Inflammatory macrophage treated with lipopolysaccharide for 4 hours (primary cell): ENCODE data around the gene ARTN.

Experiments used
- DNase-seq: peaks from one replicate; pipeline ENCODE4 v3.0.0-alpha.2; 2020

The ARTN gene, protein sequence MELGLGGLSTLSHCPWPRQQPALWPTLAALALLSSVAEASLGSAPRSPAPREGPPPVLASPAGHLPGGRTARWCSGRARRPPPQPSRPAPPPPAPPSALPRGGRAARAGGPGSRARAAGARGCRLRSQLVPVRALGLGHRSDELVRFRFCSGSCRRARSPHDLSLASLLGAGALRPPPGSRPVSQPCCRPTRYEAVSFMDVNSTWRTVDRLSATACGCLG

DNA sequence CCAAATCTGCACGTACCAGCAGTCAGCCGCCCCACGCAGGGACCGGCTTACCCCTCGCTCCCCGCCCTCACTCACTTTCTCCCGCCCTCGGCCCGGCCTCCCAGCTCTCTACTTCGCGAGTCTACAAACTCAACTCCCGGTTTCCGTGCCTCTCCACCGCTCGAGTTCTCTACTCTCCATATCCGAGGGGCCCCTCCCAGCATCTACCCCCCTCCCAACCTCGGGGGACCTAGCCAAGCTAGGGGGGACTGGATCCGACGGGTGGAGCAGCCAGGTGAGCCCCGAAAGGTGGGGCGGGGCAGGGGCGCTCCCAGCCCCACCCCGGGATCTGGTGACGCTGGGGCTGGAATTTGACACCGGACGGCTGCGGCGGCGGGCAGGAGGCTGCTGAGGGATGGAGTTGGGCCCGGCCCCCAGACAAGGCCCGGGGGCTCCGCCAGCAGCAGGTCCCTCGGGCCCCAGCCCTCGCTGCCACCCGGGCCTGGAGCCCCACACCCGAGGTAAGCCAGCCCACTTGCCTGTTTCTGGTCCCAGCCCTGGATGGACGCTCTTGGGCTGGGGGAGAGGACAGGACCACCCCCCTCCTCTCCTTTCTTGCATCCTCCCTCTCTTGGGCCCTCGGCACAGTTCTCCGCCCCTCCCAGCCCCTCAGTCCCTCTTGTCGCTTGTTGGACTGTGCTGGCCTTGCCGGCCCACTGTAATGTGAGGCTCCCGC is at the start of gene ARTN:
TSS of gene ARTN (plus strand) at position 416 of the 715 bp plus-strand sequence. CDS start 1,856 bp downstream, outside the sequence.
- no peak for DNase-seq

GRCh38 chr1:43885279-43885801 is 48.3 kb upstream of the ARTN start:
- DNase-seq, result no peak

DNA sequence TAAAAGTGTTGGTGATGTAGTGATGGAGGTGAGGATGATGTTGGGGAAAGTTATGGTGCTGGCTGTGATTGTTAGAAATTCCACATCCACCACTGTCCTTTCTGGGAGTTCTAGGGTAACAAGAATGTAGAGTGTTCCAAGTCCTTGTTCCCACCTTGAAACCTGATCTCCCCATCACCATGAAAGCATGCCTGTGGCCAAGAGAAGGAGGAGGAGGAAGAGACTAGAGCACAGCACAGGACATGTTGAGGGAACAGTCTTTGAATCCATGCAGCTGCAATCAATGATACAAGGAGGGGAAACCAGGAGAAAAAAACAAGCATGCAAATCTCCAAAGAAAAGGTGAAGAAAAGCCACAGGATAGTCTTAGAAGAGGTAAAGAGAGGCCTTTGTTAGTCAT is 45.9 kb upstream of the ARTN start:
- DNase-seq, result no peak

DNA sequence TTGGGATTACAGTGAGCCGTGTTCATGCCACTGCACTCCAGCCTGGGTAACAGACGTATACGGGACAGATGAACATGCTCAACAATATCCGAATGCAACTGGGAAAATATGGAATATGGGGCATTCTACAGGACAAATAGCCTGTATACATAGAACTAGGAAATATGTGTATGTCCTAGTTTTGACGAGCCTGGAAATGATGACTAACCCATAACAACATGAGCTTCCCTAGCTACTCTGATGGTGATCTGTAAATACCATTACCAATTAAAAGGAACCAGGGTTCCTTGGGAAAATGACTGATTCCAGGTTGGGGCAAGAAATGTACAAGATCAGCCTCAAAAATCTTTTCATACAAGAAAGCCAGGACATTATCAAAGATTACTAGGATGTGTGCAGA is 42.8 kb upstream of the ARTN start:
- no peak for DNase-seq

DNA sequence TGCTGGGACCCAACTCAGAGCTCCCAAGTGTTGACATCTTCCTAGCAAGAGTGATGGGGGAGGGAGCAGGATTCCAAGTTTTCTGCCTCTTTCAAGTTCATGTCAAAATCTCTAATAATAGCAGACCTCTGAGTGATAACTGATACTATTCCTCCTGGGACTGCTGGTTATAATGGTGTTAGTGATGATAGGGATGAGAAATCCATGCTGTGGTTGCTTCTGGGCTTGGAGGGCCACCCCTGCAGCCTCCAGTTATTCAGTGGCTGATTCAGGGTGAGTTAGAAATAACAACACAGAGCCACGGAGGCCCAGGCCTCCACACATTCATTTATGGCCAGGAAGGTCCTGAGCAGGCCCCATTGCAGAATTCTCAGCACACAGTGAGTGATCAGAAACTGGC is 40.6 kb upstream of the ARTN start:
- no peak for DNase-seq

GRCh38 chr1:43898981-43899380 is 34.6 kb upstream of the ARTN start:
- no peak for DNase-seq

- no peak for DNase-seq
Observed at GRCh38 chr1:43900386-43900785, 33.2 kb upstream of the ARTN start.

GRCh38 chr1:43901196-43901961 is 32.2 kb upstream of the ARTN start:
- no peak for DNase-seq

DNA sequence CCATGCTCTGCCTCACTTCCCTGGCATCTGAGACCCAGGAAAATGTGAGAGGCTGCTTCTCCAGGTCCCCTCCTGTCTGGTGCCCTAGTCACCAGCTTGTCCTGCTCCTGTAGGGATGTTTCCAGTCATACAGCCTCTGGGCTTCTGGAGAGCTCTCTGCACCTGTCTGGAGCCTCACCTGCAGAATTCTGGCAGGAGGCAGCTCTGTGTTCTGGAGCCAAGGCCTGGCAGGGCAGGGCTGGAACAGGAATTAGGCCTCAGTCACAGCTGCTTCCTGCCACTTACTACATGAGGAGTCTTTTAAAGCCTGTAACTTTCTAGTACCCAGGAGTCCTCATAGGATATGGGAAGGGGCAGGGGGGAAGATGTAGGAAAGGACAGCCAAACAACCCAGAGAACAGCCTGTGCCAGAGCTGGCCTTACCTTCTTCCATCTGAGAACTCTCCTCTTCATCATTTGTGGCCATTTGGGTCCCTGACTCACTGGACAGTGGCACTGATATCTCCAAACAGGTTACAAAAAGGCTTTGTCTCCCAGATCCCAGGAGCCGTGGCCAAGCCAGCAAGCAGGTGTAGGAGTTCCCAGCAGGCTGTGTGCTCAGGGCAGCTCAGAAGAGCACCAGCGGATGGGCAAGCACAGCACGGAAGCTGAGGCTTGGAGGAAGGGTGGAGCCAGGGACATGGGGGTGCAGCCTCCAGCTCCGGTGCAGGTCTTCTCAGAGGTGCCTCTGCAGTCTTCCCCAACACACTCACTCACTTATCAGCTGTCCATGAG is 31.4 kb upstream of the ARTN start:
- DNase-seq, result no peak

DNA sequence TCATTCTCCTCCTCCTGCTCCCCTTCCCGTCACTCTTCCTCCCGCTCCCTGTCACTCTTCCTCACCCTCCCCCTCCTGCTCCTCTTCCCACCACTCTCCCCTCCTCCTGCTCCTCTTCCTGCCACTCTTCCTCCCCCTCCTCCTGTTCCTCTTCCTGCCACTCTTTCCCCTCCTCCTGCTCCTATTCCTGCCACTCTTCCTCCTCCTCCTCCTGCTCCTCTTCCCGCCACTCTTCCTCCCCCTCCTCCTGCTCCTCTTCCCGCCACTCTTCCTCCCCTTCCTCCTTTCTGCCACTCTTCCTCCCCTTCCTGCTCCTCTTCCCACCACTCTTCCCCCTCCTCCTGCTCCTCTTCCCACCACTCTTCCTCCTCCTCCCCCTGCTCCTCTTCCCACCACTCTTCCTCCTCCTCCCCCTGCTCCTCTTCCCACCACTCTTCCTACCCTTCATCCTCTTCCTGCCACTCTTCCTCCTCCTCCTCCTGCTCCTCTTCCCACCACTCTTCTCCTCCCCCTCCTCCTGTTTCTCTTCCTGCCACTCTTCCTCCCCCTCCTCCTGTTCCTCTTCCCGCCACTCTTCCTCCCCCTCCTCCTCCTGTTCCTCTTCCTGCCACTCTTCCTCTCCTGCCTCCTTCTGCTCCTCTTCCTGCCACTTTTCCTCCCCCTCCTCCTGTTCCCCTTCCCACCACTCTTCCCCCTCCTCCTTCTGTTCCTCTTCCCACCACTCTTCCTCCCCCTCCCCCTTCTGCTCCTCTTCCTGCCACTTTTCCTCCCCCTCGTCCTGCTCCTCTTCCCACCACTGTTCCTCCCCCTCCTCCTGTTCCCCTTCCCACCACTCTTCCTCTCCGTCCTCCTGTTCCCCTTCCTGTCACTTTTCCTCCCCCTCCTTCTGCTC is 28.7 kb upstream of the ARTN start:
- no peak for DNase-seq

GRCh38 chr1:43908226-43908625 is 25.4 kb upstream of the ARTN start:
- no peak for DNase-seq

DNA sequence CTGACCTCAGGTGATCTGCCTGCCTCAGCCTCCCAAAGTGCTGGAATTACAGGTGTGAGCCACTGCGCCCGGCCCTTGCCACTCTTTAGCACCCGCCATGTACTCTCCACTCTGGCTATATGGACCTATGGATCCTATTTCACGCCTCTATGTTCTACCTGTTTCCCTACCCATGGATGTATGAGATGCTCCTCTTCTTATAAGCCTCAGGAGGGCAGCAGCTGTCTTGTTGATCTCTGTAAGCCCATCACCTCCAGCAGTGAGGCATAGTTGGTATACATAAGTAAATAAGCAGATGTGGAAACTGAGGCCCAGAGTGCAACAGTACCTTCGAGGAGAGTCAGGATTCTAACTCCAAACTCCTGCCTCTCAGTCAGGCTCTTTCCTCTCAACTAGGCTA is 24.7 kb upstream of the ARTN start:
- no peak for DNase-seq

DNA sequence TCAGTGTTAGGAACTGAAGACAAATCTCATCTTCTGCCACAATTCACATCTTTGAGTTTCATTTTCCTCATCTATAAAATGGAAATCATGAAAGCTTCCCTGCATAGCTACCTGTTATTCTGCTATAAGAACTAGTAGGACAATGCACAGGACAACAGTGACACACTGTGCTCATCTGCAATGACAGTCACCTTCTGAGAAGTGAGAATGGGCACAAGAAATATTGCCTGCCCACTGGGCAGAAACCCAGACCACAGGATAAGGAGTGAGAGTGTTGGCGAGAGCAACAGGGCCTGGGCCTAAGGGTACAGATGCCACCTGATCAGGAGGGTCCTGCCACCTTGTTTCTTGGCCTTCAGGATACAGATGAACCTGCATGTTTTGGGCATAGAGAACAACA is 23.3 kb upstream of the ARTN start:
- DNase-seq, result no peak

- DNase-seq, result no peak
Observed at GRCh38 chr1:43912607-43913006, 21.0 kb upstream of the ARTN start.

DNA sequence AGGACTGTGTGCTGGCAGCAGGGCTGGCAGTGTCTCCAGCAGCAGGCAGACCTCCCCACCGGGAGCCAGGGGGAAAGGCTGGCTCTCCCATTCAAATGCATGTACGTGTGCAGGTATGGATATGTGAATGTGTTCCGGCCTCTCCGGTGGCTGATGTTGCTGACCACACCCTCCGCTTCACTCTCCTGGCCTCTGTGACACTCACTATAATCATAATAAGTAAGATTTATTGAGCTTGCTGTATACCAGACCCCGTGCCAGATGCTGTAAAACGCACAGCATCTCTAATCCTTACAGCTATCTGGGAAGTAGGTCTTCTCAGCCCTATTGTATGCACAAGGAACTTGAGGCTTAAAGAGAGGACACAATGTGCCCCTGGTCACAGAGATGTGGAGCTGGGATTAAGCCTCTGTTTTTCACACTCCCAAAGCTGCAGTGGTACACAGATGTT is 20.5 kb upstream of the ARTN start:
- no peak for DNase-seq

GRCh38 chr1:43913666-43914360 is 19.8 kb upstream of the ARTN start:
- no peak for DNase-seq

DNA sequence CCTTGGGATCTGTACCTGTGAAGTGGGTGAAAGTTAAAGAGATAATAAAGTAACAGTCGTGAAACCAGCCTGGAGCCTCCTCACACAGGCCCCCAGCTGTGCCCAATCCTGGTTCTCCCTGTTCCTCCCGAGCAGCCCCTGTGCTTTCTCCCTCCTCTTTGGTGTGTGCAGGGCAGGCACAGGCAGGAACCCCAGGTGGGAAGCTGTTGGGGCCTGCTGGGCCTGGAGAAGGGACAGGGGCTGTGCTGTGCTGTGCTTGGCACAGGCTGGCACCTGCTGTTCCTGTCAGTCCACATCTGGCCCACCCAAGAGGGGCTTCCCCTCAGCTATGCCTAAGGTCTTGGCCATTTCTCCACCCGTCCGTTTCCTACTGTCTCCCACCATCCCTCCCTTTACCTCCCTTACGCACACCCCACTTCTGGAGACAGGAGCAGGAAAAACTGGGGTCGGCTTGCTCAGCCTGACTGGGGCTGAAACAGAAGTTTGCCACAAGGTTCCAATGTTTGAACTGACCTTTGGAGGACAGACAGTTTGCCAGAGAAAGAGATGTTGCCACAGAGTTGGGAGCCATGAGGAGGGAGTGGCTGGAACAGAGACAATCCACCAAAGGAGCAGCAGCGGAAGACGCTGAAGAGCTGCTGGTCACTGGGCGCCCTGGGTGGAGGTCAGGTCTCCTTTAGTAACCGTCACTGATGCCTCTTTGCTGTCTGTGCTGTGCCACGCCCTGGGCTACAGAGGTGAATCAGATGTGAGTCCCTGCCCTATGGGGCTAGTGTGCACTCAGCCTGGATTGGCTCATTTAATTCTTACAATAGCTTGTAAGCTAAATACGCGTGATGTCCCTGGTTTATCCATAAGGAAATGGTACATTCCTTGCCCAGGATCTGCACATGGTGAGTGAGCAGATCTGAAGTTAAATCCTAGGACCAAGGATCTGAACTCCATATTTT is 18.8 kb upstream of the ARTN start:
- no peak for DNase-seq

GRCh38 chr1:43919906-43920305 is 13.7 kb upstream of the ARTN start:
- no peak for DNase-seq

DNA sequence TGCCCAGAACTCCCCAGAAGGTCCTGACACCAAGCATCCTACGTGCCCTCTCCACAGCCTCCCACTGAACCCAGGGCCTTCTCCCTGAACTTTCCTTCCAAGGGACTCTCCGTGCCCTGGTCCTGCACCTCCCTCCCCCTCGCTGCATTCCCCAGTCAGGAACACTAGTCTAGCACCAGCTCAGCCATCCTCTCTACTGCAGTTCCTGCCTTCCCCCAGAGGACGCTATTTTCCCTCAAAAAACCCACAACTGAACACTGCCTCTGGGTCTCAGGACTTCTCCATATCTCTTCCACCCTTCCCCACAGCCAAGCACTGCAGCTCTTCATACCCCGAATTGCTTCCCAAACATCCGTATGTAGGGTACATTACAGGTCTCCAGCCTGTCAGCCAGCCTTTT is 12.6 kb upstream of the ARTN start:
- DNase-seq, result no peak

GRCh38 chr1:43924516-43924915 is 9.1 kb upstream of the ARTN start:
- no peak for DNase-seq
